WTC11 (cell line): ENCODE measurements around the gene TMEM147. TPM values are rescaled to one million over a fixed set of nuclear protein-coding genes. Genes with fewer than 3 reads are reported as not detected.

Source experiments
- ATAC-seq: fragments of 200-7000 bp; cut with Tn5 transposase; 2 replicates; pipeline ENCODE4 v1.10.0; 2021; ENCODE audit warnings: mild to moderate bottlenecking, moderate library complexity
- CTCF ChIA-PET: fragments of 300-600 bp; sonication (Branson Sonifier 250); formaldehyde crosslinking; loops from one replicate; lab custom pipeline; 2021; ENCODE audit warnings: antibody characterized with exemption; lab: Charles Lee
- POLR2A ChIA-PET: fragments of 350-600 bp; sonication (Branson Sonifier 250); formaldehyde crosslinking; loops from one replicate; lab custom pipeline; 2021; ENCODE audit warnings: antibody characterized with exemption; lab: Charles Lee
- DNase-seq: peaks from one replicate; pipeline ENCODE4 v3.0.0; 2021; ENCODE audit warnings: low spot score
- H3K27ac Mint-ChIP-seq: 2 replicates; pipeline ENCODE4 v1.8.0; 2021; ENCODE audit warnings: mixed read lengths
- H3K27me3 Mint-ChIP-seq: 2 replicates; pipeline ENCODE4 v1.8.0; 2021; ENCODE audit warnings: low read depth, mild to moderate bottlenecking, moderate library complexity, mixed read lengths
- H3K36me3 Mint-ChIP-seq: 2 replicates; pipeline ENCODE4 v1.8.0; 2021; ENCODE audit warnings: mixed read lengths
- H3K4me1 Mint-ChIP-seq: 2 replicates; pipeline ENCODE4 v1.8.0; 2022; ENCODE audit warnings: mixed read lengths
- H3K4me3 Mint-ChIP-seq: 2 replicates; pipeline ENCODE4 v1.8.0; 2021; ENCODE audit warnings: mild to moderate bottlenecking, moderate library complexity, mixed read lengths
- H3K9me3 Mint-ChIP-seq: 2 replicates; pipeline ENCODE4 v1.8.0; 2021; ENCODE audit warnings: mixed read lengths
- CBFB ChIP-seq: sonication (generic); formaldehyde crosslinking; IDR thresholded peaks from 2 replicates; pipeline ENCODE4 v1.8.1; 2022; ENCODE audit warnings: mild to moderate bottlenecking, low read depth, missing genetic modification reagents
- ELF4 ChIP-seq: sonication (generic); formaldehyde crosslinking; IDR thresholded peaks from 2 replicates; pipeline ENCODE4 v1.8.1; 2022; ENCODE audit warnings: low read depth, mild to moderate bottlenecking, moderate library complexity, missing genetic modification reagents
- ETV6 ChIP-seq: sonication (generic); formaldehyde crosslinking; IDR thresholded peaks from 2 replicates; pipeline ENCODE4 v1.8.1; 2022; ENCODE audit warnings: mild to moderate bottlenecking, missing genetic modification reagents
- NFE2L1 ChIP-seq: sonication (generic); formaldehyde crosslinking; IDR thresholded peaks from 2 replicates; pipeline ENCODE4 v1.8.1; 2023; ENCODE audit warnings: missing genetic modification reagents
- NFYB ChIP-seq: sonication (generic); formaldehyde crosslinking; conservative IDR thresholded peaks from 2 replicates; pipeline ENCODE4 v1.8.0; 2022; ENCODE audit warnings: low read depth, missing genetic modification reagents
- NR3C1 ChIP-seq: sonication (generic); formaldehyde crosslinking; conservative IDR thresholded peaks from 2 replicates; pipeline ENCODE4 v1.8.1; 2023; ENCODE audit warnings: low read depth, mild to moderate bottlenecking, missing genetic modification reagents
- RORB ChIP-seq: fragments of 250-450 bp; sonication (Bioruptor Pico); IDR thresholded peaks from 2 replicates; pipeline ENCODE4 v1.9.0; 2021; ENCODE audit warnings: mild to moderate bottlenecking
- SMAD3 ChIP-seq: sonication (generic); formaldehyde crosslinking; IDR thresholded peaks from 2 replicates; pipeline ENCODE4 v1.8.0; 2022; ENCODE audit warnings: missing genetic modification reagents, mild to moderate bottlenecking, borderline replicate concordance
- TEAD1 ChIP-seq: sonication (generic); formaldehyde crosslinking; IDR thresholded peaks from 2 replicates; pipeline ENCODE4 v1.8.0; 2022; ENCODE audit warnings: mild to moderate bottlenecking, missing genetic modification reagents
- ZBTB21 ChIP-seq: sonication (generic); formaldehyde crosslinking; IDR thresholded peaks from 2 replicates; pipeline ENCODE4 v1.8.1; 2023; ENCODE audit warnings: mild to moderate bottlenecking, missing genetic modification reagents, borderline replicate concordance
- ZNF121 ChIP-seq: sonication (generic); formaldehyde crosslinking; IDR thresholded peaks from 2 replicates; pipeline ENCODE4 v1.8.0; 2023; ENCODE audit warnings: missing genetic modification reagents
- ZNF219 ChIP-seq: sonication (generic); formaldehyde crosslinking; IDR thresholded peaks from 2 replicates; pipeline ENCODE4 v1.8.0; 2023; ENCODE audit warnings: missing genetic modification reagents, mild to moderate bottlenecking, borderline replicate concordance
- ZNF232 ChIP-seq: sonication (generic); formaldehyde crosslinking; IDR thresholded peaks from 2 replicates; pipeline ENCODE4 v1.8.0; 2022; ENCODE audit warnings: mild to moderate bottlenecking, missing genetic modification reagents
- ZNF423 ChIP-seq: fragments of 250-450 bp; sonication (Bioruptor Pico); IDR thresholded peaks from 2 replicates; pipeline ENCODE4 v2.1.2; 2022; ENCODE audit warnings: mild to moderate bottlenecking, moderate library complexity
- ZNF671 ChIP-seq: fragments of 250-450 bp; sonication (Bioruptor Pico); IDR thresholded peaks from 2 replicates; pipeline ENCODE4 v1.8.0; 2021; ENCODE audit warnings: mild to moderate bottlenecking
- total RNA-seq: library from RNA; stranded (reverse); gene quantifications from 3 replicates; pipeline ENCODE4 v1.2.3, GENCODE V29; 2021
- TF ChIP-seq, protein P1 (sequence below): sonication (generic); formaldehyde crosslinking; IDR thresholded peaks from 2 replicates; pipeline ENCODE4 v1.8.1; 2022; ENCODE audit warnings: low read depth, mild to moderate bottlenecking, moderate library complexity, missing genetic modification reagents, borderline replicate concordance
- TF ChIP-seq, protein P2 (sequence below): sonication (generic); formaldehyde crosslinking; IDR thresholded peaks from 2 replicates; pipeline ENCODE4 v1.8.1; 2022; ENCODE audit warnings: mild to moderate bottlenecking, missing genetic modification reagents, moderate library complexity, borderline replicate concordance
- TF ChIP-seq, protein P3 (sequence below): sonication (generic); formaldehyde crosslinking; IDR thresholded peaks from 2 replicates; pipeline ENCODE4 v1.8.1; 2023; ENCODE audit warnings: mild to moderate bottlenecking, missing genetic modification reagents, borderline replicate concordance

TMEM147 gene
- total RNA-seq, 1 experiment from 2014 or later, result 135 TPM

DNA sequence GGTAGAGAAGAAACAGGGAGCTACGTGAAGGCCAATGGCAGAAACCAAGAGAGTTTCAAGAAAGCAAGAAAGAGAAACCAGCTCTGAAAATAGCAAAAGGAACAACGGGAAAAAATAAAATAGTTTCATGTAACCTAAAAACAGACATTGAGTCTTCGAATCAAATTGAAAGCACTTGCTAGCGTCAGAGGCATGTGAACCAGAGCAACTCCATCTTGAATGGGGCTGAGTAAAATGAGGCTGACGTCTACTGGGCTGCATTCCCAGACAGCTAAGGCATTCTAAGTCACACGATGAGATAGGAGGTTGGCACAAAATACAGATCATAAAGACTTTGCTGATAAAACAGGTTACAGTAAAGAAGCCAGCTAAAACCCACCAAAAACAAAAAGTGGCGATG lies 33.3 kb downstream of the TMEM147 start:
- H3K27ac Mint-ChIP-seq, result no peak overlapping the region
- CTCF ChIA-PET, result interaction anchor here (0.7 kb wide), 1 partner anchor 84 kb away, joined by 3 read pairs; no protein-coding TSS in a partner anchor
- peaks cover 48% of the 10 kb centered on the region for H3K27me3 Mint-ChIP-seq
- no peak for DNase-seq
- peaks cover 26% of the 10 kb centered on the region for H3K36me3 Mint-ChIP-seq
- POLR2A ChIA-PET, result no interaction called here
- H3K4me1 Mint-ChIP-seq, result no peaks in the 10 kb centered on the region
- H3K4me3 Mint-ChIP-seq, result no peak overlapping the region
- TF ChIP-seq CBFB (CRISPR knock-in tag) (no peak), ZNF219 (CRISPR knock-in tag) (no peak), ETV6 (CRISPR knock-in tag) (no peak), ELF4 (CRISPR knock-in tag) (no peak), ZNF121 (no peak), NFE2L1 (CRISPR knock-in tag) (no peak), TEAD1 (CRISPR knock-in tag) (no peak), ZBTB21 (CRISPR knock-in tag) (no peak), NR3C1 (no peak), ZNF232 (CRISPR knock-in tag) (no peak), ZNF423 (CRISPR knock-in tag) (no peak)
- TF ChIP-seq, protein P1, sequence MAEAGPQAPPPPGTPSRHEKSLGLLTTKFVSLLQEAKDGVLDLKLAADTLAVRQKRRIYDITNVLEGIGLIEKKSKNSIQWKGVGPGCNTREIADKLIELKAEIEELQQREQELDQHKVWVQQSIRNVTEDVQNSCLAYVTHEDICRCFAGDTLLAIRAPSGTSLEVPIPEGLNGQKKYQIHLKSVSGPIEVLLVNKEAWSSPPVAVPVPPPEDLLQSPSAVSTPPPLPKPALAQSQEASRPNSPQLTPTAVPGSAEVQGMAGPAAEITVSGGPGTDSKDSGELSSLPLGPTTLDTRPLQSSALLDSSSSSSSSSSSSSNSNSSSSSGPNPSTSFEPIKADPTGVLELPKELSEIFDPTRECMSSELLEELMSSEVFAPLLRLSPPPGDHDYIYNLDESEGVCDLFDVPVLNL (CRISPR knock-in tag), result no peak
- TF ChIP-seq, protein P2, sequence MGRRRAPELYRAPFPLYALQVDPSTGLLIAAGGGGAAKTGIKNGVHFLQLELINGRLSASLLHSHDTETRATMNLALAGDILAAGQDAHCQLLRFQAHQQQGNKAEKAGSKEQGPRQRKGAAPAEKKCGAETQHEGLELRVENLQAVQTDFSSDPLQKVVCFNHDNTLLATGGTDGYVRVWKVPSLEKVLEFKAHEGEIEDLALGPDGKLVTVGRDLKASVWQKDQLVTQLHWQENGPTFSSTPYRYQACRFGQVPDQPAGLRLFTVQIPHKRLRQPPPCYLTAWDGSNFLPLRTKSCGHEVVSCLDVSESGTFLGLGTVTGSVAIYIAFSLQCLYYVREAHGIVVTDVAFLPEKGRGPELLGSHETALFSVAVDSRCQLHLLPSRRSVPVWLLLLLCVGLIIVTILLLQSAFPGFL (CRISPR knock-in tag), result no peak
- peaks cover 54% of the 10 kb centered on the region for H3K9me3 Mint-ChIP-seq
- ATAC-seq, result no peak

DNA sequence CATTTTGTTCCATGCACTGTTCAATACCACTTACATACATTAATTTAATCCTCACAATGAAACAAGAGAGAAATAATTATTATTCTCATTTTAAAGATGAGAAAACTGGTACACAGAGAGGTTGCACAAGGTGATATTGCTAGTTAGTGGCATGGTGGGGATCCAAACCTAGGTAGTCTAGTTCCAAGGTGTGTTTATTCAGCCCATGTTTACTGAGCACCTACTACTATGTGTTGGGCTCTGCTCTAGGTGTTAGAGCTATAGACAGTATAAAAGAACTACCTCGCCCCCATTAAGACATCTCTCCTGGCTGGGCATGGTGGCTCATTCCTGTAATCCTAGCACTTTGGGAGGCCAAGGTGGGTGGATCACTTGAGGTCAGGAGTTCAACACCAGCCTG lies 37.3 kb downstream of the TMEM147 start:
- ChIA-PET CTCF (no interaction called here), POLR2A (no interaction called here)
- peaks cover 3% of the 10 kb centered on the region; the same call in 1 of the 2 replicates for H3K36me3 Mint-ChIP-seq
- no peaks in the 10 kb centered on the region for H3K4me1 Mint-ChIP-seq
- no peak overlapping the region for H3K27ac Mint-ChIP-seq
- DNase-seq (no peak), ATAC-seq (no peak)
- TF ChIP-seq SMAD3 (CRISPR knock-in tag), result no peak
- H3K4me3 Mint-ChIP-seq, result no peak overlapping the region
- H3K9me3 Mint-ChIP-seq, result peaks cover 27% of the 10 kb centered on the region
- peaks cover 48% of the 10 kb centered on the region for H3K27me3 Mint-ChIP-seq

DNA sequence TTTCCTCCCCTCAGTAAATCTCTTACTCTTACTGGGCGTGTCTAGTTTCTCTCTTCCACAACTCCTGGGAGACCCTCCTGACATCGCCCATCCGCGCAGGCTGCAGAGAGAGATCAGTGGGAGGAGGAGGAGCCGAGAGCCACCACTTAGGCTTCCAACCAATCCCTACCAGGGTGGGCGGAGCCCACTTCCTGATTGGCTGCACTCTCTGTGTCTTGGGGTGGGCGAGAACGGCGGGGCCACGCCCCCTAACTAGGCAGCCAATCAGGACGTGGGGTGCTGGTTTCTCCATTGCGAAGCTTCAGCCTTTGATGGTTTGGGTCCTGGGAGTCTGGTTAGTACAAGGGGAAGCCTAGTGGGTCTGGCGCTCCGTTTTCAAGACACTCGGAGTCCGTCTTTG lies 40.4 kb downstream of the TMEM147 start, which contains the start of gene PMIS2:
Gene PMIS2 (plus strand): TSS at position 326 of the 400 bp plus-strand sequence. CDS start 87 bp downstream, outside the sequence.
- peaks cover 11% of the 10 kb centered on the region for H3K9me3 Mint-ChIP-seq
- ATAC-seq (peak; percentile 88), DNase-seq (peak; percentile 75)
- H3K27me3 Mint-ChIP-seq, result peaks cover 50% of the 10 kb centered on the region
- no peaks in the 10 kb centered on the region for H3K36me3 Mint-ChIP-seq
- CTCF ChIA-PET, result interaction anchor here (0.8 to 1.5 kb wide), 2 partner anchors 28 to 75 kb away, joined by 3 to 4 read pairs; no protein-coding TSS in a partner anchor
- no peak within 1 kb of the TSS for H3K4me3 Mint-ChIP-seq
- H3K4me1 Mint-ChIP-seq, result no peaks in the 10 kb centered on the region
- POLR2A ChIA-PET, result no interaction called here
- H3K27ac Mint-ChIP-seq, result no peak within 1 kb of the TSS
- TF ChIP-seq ZNF671 (CRISPR knock-in tag) (no peak), RORB (CRISPR knock-in tag) (no peak), ZNF423 (CRISPR knock-in tag) (no peak), ZNF121 (no peak), NFYB (CRISPR knock-in tag) (peak; percentile 71)
- TF ChIP-seq, protein P3, sequence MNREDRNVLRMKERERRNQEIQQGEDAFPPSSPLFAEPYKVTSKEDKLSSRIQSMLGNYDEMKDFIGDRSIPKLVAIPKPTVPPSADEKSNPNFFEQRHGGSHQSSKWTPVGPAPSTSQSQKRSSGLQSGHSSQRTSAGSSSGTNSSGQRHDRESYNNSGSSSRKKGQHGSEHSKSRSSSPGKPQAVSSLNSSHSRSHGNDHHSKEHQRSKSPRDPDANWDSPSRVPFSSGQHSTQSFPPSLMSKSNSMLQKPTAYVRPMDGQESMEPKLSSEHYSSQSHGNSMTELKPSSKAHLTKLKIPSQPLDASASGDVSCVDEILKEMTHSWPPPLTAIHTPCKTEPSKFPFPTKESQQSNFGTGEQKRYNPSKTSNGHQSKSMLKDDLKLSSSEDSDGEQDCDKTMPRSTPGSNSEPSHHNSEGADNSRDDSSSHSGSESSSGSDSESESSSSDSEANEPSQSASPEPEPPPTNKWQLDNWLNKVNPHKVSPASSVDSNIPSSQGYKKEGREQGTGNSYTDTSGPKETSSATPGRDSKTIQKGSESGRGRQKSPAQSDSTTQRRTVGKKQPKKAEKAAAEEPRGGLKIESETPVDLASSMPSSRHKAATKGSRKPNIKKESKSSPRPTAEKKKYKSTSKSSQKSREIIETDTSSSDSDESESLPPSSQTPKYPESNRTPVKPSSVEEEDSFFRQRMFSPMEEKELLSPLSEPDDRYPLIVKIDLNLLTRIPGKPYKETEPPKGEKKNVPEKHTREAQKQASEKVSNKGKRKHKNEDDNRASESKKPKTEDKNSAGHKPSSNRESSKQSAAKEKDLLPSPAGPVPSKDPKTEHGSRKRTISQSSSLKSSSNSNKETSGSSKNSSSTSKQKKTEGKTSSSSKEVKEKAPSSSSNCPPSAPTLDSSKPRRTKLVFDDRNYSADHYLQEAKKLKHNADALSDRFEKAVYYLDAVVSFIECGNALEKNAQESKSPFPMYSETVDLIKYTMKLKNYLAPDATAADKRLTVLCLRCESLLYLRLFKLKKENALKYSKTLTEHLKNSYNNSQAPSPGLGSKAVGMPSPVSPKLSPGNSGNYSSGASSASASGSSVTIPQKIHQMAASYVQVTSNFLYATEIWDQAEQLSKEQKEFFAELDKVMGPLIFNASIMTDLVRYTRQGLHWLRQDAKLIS (CRISPR knock-in tag), result no peak
